ENCODE results near the gene DUSP12. TPM values are rescaled to one million over a fixed set of nuclear protein-coding genes. Genes with fewer than 3 reads are reported as not detected.

The DUSP12 gene
- total RNA-seq: 20.1 and 21.8 TPM in 2 replicates
- long read RNA-seq, transcript DUSP12-201 (6 exons, 1,270 nt): major isoform, 38 of 84 reads
- long read RNA-seq, partial matches to known transcripts: 2 of 84 reads
- long read RNA-seq, other reads (novel, unspliced or antisense): 43 of 84 reads

- Mint-ChIP-seq H3K27me3 (ENCODE audit: unreplicated experiment) (peaks cover 18% of the 10 kb centered on the region), H3K4me1 (ENCODE audit: unreplicated experiment) (peaks cover 18% of the 10 kb centered on the region), H3K36me3 (ENCODE audit: unreplicated experiment) (peaks cover 17% of the 10 kb centered on the region), H3K9me3 (ENCODE audit: unreplicated experiment) (no peaks in the 10 kb centered on the region), H3K27ac (ENCODE audit: unreplicated experiment) (peak within 1 kb of the TSS; percentile 99), H3K4me3 (ENCODE audit: unreplicated experiment) (peak within 1 kb of the TSS; percentile 99)
- DNase-seq (ENCODE audit: extremely low spot score, unreplicated experiment): peak; percentile 97
- TF ChIP-seq CTCF (IDR thresholded peaks at IDR 0.05): peak; percentile 22
Measured at GRCh38 chr1:161749509-161750407, at the start of gene DUSP12. TSS of gene DUSP12 (plus strand) at chr1:161749786. CDS start at chr1:161749802, 16 bp downstream.

GRCh38 chr1:161702250-161702649 lies 47.3 kb upstream of the DUSP12 start:
- H3K36me3 Mint-ChIP-seq (ENCODE audit: unreplicated experiment): no peaks in the 10 kb centered on the region
- no peaks in the 10 kb centered on the region for H3K9me3 Mint-ChIP-seq (ENCODE audit: unreplicated experiment)
- H3K4me1 Mint-ChIP-seq (ENCODE audit: unreplicated experiment): no peaks in the 10 kb centered on the region
- no peak overlapping the region for H3K4me3 Mint-ChIP-seq (ENCODE audit: unreplicated experiment)
- H3K27ac Mint-ChIP-seq (ENCODE audit: unreplicated experiment): no peak overlapping the region
- peaks cover 29% of the 10 kb centered on the region for H3K27me3 Mint-ChIP-seq (ENCODE audit: unreplicated experiment)
- DNase-seq (ENCODE audit: extremely low spot score, unreplicated experiment): peak; percentile 64
- no peak for TF ChIP-seq CTCF (IDR thresholded peaks at IDR 0.05)

- DNase-seq (ENCODE audit: extremely low spot score, unreplicated experiment): no peak
Measured at GRCh38 chr1:161705537-161705936, 44.0 kb upstream of the DUSP12 start.

GRCh38 chr1:161706113-161706481 lies 43.5 kb upstream of the DUSP12 start:
- Mint-ChIP-seq H3K27me3 (ENCODE audit: unreplicated experiment) (peaks cover 18% of the 10 kb centered on the region), H3K36me3 (ENCODE audit: unreplicated experiment) (no peaks in the 10 kb centered on the region), H3K4me1 (ENCODE audit: unreplicated experiment) (no peaks in the 10 kb centered on the region), H3K9me3 (ENCODE audit: unreplicated experiment) (no peaks in the 10 kb centered on the region), H3K27ac (ENCODE audit: unreplicated experiment) (no peak overlapping the region), H3K4me3 (ENCODE audit: unreplicated experiment) (no peak overlapping the region)
- TF ChIP-seq CTCF (IDR thresholded peaks at IDR 0.05): no peak
- DNase-seq (ENCODE audit: extremely low spot score, unreplicated experiment): no peak

More at GRCh38 chr1:161705537-161705936, 44.0 kb upstream of the DUSP12 start:
- Mint-ChIP-seq H3K27ac (ENCODE audit: unreplicated experiment) (no peak overlapping the region), H3K4me1 (ENCODE audit: unreplicated experiment) (no peaks in the 10 kb centered on the region), H3K36me3 (ENCODE audit: unreplicated experiment) (no peaks in the 10 kb centered on the region), H3K4me3 (ENCODE audit: unreplicated experiment) (no peak overlapping the region), H3K27me3 (ENCODE audit: unreplicated experiment) (peaks cover 18% of the 10 kb centered on the region), H3K9me3 (ENCODE audit: unreplicated experiment) (no peaks in the 10 kb centered on the region)
- no peak for TF ChIP-seq CTCF (IDR thresholded peaks at IDR 0.05)

All from osteocyte (in vitro differentiated cells).